A549 (cell line): Measurements from ENCODE around the gene FBRSL1. TPM values are rescaled to one million over a fixed set of nuclear protein-coding genes. Genes with fewer than 3 reads are reported as not detected.

Experiments
- ATAC-seq, 2 experiments: fragments of 200-7000 bp in 1 of 2; fragments of >200 bp in 1 of 2; cut with Nextera tagmentation in 1 of 2; cut with Tn5 transposase in 1 of 2; 3 replicates each; pipeline versions ENCODE4 v1.8.0 to v1.9.1; 2018 to 2020; ENCODE audit warnings: mild to moderate bottlenecking in 1 of 2, moderate library complexity in 1 of 2
- CTCF ChIA-PET: fragments of 300-600 bp; sonication (Branson Sonifier 250); formaldehyde crosslinking; extraction: SDS; loops from one replicate; lab custom pipeline; 2021; ENCODE audit warnings: antibody characterized with exemption, inconsistent platforms; lab: Yijun Ruan, JAX
- POLR2A ChIA-PET: fragments of 350-600 bp; formaldehyde crosslinking; extraction: SDS; loops from one replicate; lab custom pipeline; 2021; ENCODE audit warnings: antibody characterized with exemption, inconsistent platforms; lab: Yijun Ruan, JAX
- DNase-seq, 2 experiments: peaks; one replicate each; pipeline versions ENCODE4 v3.0.0 to v3.0.0-alpha.2; 2011 to 2016; ENCODE audit warnings: low read depth in 1 of 2, low spot score in 1 of 2
- FAIRE-seq: peaks from 2 replicates; lab custom pipeline; 2011; peaks lifted over from hg19 to GRCh38; lab: Jason Lieb, UNC
- H3K27ac ChIP-seq, 2 experiments: fragments of >200 bp; sonication (Bioruptor Twin); formaldehyde crosslinking; 3 replicates each; pipeline ENCODE4 v1.5.1; 2016 to 2017
- H3K4me1 ChIP-seq: fragments of >200 bp; sonication (Bioruptor Twin); formaldehyde crosslinking; 3 replicates; pipeline ENCODE4 v1.6.1; 2016
- H3K4me2 ChIP-seq: fragments of >200 bp; sonication (Bioruptor Twin); formaldehyde crosslinking; 3 replicates; pipeline ENCODE4 v1.6.1; 2016
- H3K4me3 ChIP-seq: fragments of >200 bp; sonication (Bioruptor Twin); formaldehyde crosslinking; 3 replicates; pipeline ENCODE4 v1.5.1; 2016
- H3K9me3 ChIP-seq: fragments of >200 bp; sonication (Bioruptor Twin); formaldehyde crosslinking; 3 replicates; pipeline ENCODE4 v1.6.1; 2016
- BCL3 ChIP-seq: fragments of >200 bp; sonication (Bioruptor Twin); formaldehyde crosslinking; IDR thresholded peaks from 3 replicates; pipeline ENCODE4 v1.6.1; 2016
- CEBPB ChIP-seq, 2 experiments: fragments of >200 bp in 1 of 2; sonication (Bioruptor Twin) in 1 of 2; formaldehyde crosslinking in 1 of 2; IDR thresholded peaks; 2 replicates each; pipeline ENCODE4 v1.6.1; 2012 to 2016
- CHD2 ChIP-seq: fragments of 150-350 bp; IDR thresholded peaks from 2 replicates; pipeline ENCODE4 v1.6.1; 2014; ENCODE audit warnings: low read length; ENCODE audit not compliant: partially characterized antibody
- ELK1 ChIP-seq: fragments of 150-350 bp; IDR thresholded peaks from 2 replicates; pipeline ENCODE4 v1.6.1; 2014; ENCODE audit warnings: low read depth, mild to moderate bottlenecking, low read length
- FOSL2 ChIP-seq, 2 experiments: fragments of 450-650 bp in 1 of 2; fragments of >200 bp in 1 of 2; sonication (Bioruptor Twin) in 1 of 2; formaldehyde crosslinking; IDR thresholded peaks; 2 replicates each; pipeline versions ENCODE4 v1.5.0 to v1.6.1; 2016 to 2020; ENCODE audit warnings: mild to moderate bottlenecking in 1 of 2, moderate library complexity in 1 of 2
- FOXS1 ChIP-seq: fragments of 250-450 bp; sonication (Bioruptor Pico); IDR thresholded peaks from 2 replicates; pipeline ENCODE4 v1.5.0; 2020; ENCODE audit warnings: mild to moderate bottlenecking, moderate library complexity
- HDAC2 ChIP-seq: fragments of 200-600 bp; sonication (generic); IDR thresholded peaks from 2 replicates; pipeline ENCODE4 v1.6.1; 2016
- HOXA7 ChIP-seq: fragments of 250-450 bp; sonication (Bioruptor Pico); IDR thresholded peaks from 2 replicates; pipeline ENCODE4 v1.5.0; 2020; ENCODE audit warnings: mild to moderate bottlenecking, moderate library complexity
- JUN ChIP-seq, 2 experiments: fragments of >200 bp; sonication (Bioruptor Twin); formaldehyde crosslinking; IDR thresholded peaks; 2 replicates in 1 of 2; 3 replicates in 1 of 2; pipeline ENCODE4 v1.6.1; 2016 to 2017
- JUNB ChIP-seq: fragments of >200 bp; sonication (Bioruptor Twin); formaldehyde crosslinking; IDR thresholded peaks from 2 replicates; pipeline ENCODE4 v1.6.1; 2016
- KDM5A ChIP-seq: fragments of 200-600 bp; sonication (generic); IDR thresholded peaks from 2 replicates; pipeline ENCODE4 v1.6.1; 2016; ENCODE audit warnings: antibody characterized with exemption, mild to moderate bottlenecking
- MAFK ChIP-seq: fragments of 450-650 bp; IDR thresholded peaks from 2 replicates; pipeline ENCODE4 v1.6.1; 2014; ENCODE audit not compliant: partially characterized antibody
- MYC ChIP-seq: IDR thresholded peaks from 2 replicates; pipeline ENCODE4 v1.6.1; 2012; ENCODE audit warnings: mild to moderate bottlenecking, inconsistent platforms, low read length, improper control_type of control experiment, borderline replicate concordance
- POLR2A ChIP-seq: IDR thresholded peaks from 2 replicates; pipeline ENCODE4 v1.6.1; 2012; ENCODE audit warnings: mild to moderate bottlenecking, low read length
- RAD21 ChIP-seq, 2 experiments: fragments of >200 bp in 1 of 2; sonication (Bioruptor Twin) in 1 of 2; formaldehyde crosslinking in 1 of 2; IDR thresholded peaks in 1 of 2; conservative IDR thresholded peaks in 1 of 2; 2 replicates in 1 of 2; 3 replicates in 1 of 2; pipeline ENCODE4 v1.6.1; 2012 to 2018; ENCODE audit warnings: inconsistent platforms in 1 of 2
- RCOR1 ChIP-seq: fragments of 150-350 bp; IDR thresholded peaks from 2 replicates; pipeline ENCODE4 v1.6.1; 2014; ENCODE audit warnings: antibody characterized with exemption, low read length, low read depth
- TP53 ChIP-seq: fragments of 250-450 bp; sonication (Bioruptor Pico); IDR thresholded peaks from 2 replicates; pipeline ENCODE4 v1.5.0; 2021; ENCODE audit warnings: mild to moderate bottlenecking, moderate library complexity
- ZNF302 ChIP-seq: fragments of 250-450 bp; sonication (Bioruptor Pico); IDR thresholded peaks from 2 replicates; pipeline ENCODE4 v1.9.0; 2021; ENCODE audit warnings: inconsistent platforms, mild to moderate bottlenecking, moderate library complexity
- WGBS: methylation state at CpG from one replicate; pipeline ENCODE4 v1.1.6; 2017; ENCODE audit errors: missing lambda C conversion rate; 5-methylcytosine and 5-hydroxymethylcytosine counted together
- polyA plus RNA-seq, 4 experiments: library from polyadenylated mRNA; depleted of rRNA in 3 of 4; stranded (reverse); fragments of >200 nt; fragmentation: RNase III in 1 of 4; extraction: RNeasy Plus Mini Kit Qiagen cat#74134 plus additional on column Dnase treatment in 1 of 4; gene quantifications; 2 replicates in 3 of 4; 3 replicates in 1 of 4; pipeline ENCODE4 v1.2.3, GENCODE V29; 2011 to 2017
- TF ChIP-seq, protein P1 (sequence below): fragments of >200 bp; sonication (Bioruptor Twin); formaldehyde crosslinking; IDR thresholded peaks from 3 replicates; pipeline ENCODE4 v1.5.1; 2016
- TF ChIP-seq, protein P2 (sequence below): IDR thresholded peaks from 2 replicates; pipeline ENCODE4 v1.6.1; 2012
- TF ChIP-seq, protein P3 (sequence below): IDR thresholded peaks from 2 replicates; pipeline ENCODE4 v1.6.1; 2012
- TF ChIP-seq, protein P4 (sequence below): fragments of 250-450 bp; sonication (Bioruptor Pico); IDR thresholded peaks from 2 replicates; pipeline ENCODE4 v1.5.0; 2021; ENCODE audit warnings: mild to moderate bottlenecking, moderate library complexity, borderline replicate concordance
- TF ChIP-seq, protein P5 (sequence below): fragments of 450-650 bp; IDR thresholded peaks from 2 replicates; pipeline ENCODE4 v1.6.1; 2014; ENCODE audit warnings: antibody characterized with exemption

Gene FBRSL1
- polyA plus RNA-seq, 2 of the 4 experiments (the other 2 are of a cell fraction): 3.0 to 32.8 TPM

DNA sequence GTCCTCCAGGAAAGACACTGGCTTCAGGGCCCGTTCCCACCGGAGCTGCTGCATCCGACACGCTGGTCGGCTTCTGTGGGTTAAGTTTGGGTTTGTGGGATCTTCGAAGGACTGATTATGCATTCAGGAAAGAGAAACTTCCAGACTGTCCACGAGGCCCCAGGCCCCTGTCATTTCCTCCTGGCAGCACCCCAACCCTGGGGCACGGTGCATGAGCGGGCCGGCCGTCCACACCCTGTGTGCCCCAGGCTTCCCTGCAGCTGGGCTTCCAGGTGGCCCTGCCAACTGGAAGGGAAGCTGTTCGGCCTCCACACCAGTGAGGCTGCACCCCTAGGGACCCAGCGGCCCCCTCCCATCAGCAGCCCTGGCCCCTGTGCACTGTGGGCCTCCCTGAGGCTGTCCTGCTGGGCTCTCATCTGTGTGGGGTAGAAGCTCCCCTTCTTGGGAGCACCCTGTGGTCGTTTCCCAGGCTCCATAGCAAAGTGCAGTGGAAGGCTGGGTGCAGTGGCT, 9.3 kb upstream of the FBRSL1 start:
- H3K4me2 ChIP-seq: no peak overlapping the region
- ATAC-seq (no peak), DNase-seq (no peak), FAIRE-seq (no peak)
- WGBS: 62% methylated on average over 10 of the region's 14 CpGs
- no peak overlapping the region for H3K27ac ChIP-seq
- POLR2A ChIA-PET: no interaction called here
- no peaks in the 10 kb centered on the region for H3K4me1 ChIP-seq
- no peak for TF ChIP-seq RAD21 (conservative IDR thresholded peaks at IDR 0.05 in 1 of 2, IDR thresholded peaks at IDR 0.05 in 1 of 2)
- TF ChIP-seq JUN (IDR thresholded peaks at IDR 0.05): no peak
- no peak for TF ChIP-seq BCL3
- TF ChIP-seq, protein P1, sequence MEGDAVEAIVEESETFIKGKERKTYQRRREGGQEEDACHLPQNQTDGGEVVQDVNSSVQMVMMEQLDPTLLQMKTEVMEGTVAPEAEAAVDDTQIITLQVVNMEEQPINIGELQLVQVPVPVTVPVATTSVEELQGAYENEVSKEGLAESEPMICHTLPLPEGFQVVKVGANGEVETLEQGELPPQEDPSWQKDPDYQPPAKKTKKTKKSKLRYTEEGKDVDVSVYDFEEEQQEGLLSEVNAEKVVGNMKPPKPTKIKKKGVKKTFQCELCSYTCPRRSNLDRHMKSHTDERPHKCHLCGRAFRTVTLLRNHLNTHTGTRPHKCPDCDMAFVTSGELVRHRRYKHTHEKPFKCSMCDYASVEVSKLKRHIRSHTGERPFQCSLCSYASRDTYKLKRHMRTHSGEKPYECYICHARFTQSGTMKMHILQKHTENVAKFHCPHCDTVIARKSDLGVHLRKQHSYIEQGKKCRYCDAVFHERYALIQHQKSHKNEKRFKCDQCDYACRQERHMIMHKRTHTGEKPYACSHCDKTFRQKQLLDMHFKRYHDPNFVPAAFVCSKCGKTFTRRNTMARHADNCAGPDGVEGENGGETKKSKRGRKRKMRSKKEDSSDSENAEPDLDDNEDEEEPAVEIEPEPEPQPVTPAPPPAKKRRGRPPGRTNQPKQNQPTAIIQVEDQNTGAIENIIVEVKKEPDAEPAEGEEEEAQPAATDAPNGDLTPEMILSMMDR: no peak
- no peak for TF ChIP-seq ELK1
- TF ChIP-seq, protein P2, sequence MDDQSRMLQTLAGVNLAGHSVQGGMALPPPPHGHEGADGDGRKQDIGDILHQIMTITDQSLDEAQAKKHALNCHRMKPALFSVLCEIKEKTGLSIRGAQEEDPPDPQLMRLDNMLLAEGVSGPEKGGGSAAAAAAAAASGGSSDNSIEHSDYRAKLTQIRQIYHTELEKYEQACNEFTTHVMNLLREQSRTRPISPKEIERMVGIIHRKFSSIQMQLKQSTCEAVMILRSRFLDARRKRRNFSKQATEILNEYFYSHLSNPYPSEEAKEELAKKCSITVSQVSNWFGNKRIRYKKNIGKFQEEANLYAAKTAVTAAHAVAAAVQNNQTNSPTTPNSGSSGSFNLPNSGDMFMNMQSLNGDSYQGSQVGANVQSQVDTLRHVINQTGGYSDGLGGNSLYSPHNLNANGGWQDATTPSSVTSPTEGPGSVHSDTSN: no peak
- TF ChIP-seq, all 56 proteins: peak for 0
- CTCF ChIA-PET: interaction anchor here (3.1 kb wide), 1 partner anchor 66 kb away, joined by 9 read pairs; no protein-coding TSS in a partner anchor
- Histone ChIP-seq H3K4me3 (no peak overlapping the region), H3K9me3 (no peaks in the 10 kb centered on the region)

- no peak overlapping the region for H3K4me3 ChIP-seq
- ChIA-PET CTCF (interaction anchor here (3.1 kb wide), 1 partner anchor 67 kb away, joined by 9 read pairs; no protein-coding TSS in a partner anchor), POLR2A (no interaction called here)
- 74% methylated on average over 11 of the region's 11 CpGs for WGBS
- H3K4me1 ChIP-seq: no peaks in the 10 kb centered on the region
- FAIRE-seq (no peak), DNase-seq (no peak), ATAC-seq (no peak)
- H3K27ac ChIP-seq: no peak overlapping the region
- H3K9me3 ChIP-seq: no peaks in the 10 kb centered on the region
- TF ChIP-seq CEBPB (IDR thresholded peaks at IDR 0.05): peak; percentile 24 to 32; a peak in 1 of 4 replicates
- no peak for TF ChIP-seq TP53 (CRISPR knock-in tag)
- no peak overlapping the region for H3K4me2 ChIP-seq
Measured at GRCh38 chr12:132481345-132481744, 8.6 kb upstream of the FBRSL1 start.

GRCh38 chr12:132481771-132482745, 7.9 kb upstream of the FBRSL1 start:
- Histone ChIP-seq H3K4me3 (no peak overlapping the region), H3K4me2 (no peak overlapping the region), H3K9me3 (no peaks in the 10 kb centered on the region), H3K4me1 (no peaks in the 10 kb centered on the region), H3K27ac (no peak overlapping the region)
- ChIA-PET CTCF (interaction anchor here (3.1 kb wide), 1 partner anchor 68 kb away, joined by 9 read pairs; no protein-coding TSS in a partner anchor), POLR2A (no interaction called here)
- 58% methylated on average over 30 of the region's 31 CpGs for WGBS
- FAIRE-seq (no peak), ATAC-seq (no peak), DNase-seq (no peak)
- TF ChIP-seq, protein P3, sequence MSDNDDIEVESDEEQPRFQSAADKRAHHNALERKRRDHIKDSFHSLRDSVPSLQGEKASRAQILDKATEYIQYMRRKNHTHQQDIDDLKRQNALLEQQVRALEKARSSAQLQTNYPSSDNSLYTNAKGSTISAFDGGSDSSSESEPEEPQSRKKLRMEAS: no peak
- TF ChIP-seq KDM5A (no peak), FOSL2 (IDR thresholded peaks at IDR 0.05) (no peak), FOSL2 (CRISPR knock-in tag; IDR thresholded peaks at IDR 0.05) (no peak), JUNB (no peak), POLR2A (no peak), MYC (no peak), HDAC2 (no peak), MAFK (no peak), CHD2 (no peak), FOXS1 (CRISPR knock-in tag) (no peak), HOXA7 (CRISPR knock-in tag) (no peak), RCOR1 (no peak), ZNF302 (CRISPR knock-in tag) (no peak)
- TF ChIP-seq, protein P4, sequence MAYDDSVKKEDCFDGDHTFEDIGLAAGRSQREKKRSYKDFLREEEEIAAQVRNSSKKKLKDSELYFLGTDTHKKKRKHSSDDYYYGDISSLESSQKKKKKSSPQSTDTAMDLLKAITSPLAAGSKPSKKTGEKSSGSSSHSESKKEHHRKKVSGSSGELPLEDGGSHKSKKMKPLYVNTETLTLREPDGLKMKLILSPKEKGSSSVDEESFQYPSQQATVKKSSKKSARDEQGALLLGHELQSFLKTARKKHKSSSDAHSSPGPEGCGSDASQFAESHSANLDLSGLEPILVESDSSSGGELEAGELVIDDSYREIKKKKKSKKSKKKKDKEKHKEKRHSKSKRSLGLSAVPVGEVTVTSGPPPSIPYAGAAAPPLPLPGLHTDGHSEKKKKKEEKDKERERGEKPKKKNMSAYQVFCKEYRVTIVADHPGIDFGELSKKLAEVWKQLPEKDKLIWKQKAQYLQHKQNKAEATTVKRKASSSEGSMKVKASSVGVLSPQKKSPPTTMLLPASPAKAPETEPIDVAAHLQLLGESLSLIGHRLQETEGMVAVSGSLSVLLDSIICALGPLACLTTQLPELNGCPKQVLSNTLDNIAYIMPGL (CRISPR knock-in tag): no peak
- TF ChIP-seq, protein P5, sequence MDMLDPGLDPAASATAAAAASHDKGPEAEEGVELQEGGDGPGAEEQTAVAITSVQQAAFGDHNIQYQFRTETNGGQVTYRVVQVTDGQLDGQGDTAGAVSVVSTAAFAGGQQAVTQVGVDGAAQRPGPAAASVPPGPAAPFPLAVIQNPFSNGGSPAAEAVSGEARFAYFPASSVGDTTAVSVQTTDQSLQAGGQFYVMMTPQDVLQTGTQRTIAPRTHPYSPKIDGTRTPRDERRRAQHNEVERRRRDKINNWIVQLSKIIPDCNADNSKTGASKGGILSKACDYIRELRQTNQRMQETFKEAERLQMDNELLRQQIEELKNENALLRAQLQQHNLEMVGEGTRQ: no peak
